Activated T-cell treated with anti-CD3 and anti-CD28 coated beads for 1 hour (primary cell): ENCODE results near the gene GSG1L2.

Experiments used
- DNase-seq: peaks from one replicate; pipeline ENCODE4 v3.0.0-alpha.2; 2020; ENCODE audit warnings: low read depth

Gene GSG1L2

GRCh38 chr17:9824797-9825338 is 3.0 kb upstream of the GSG1L2 start:
- DNase-seq, result no peak

- DNase-seq, result no peak
Observed at GRCh38 chr17:9824094-9824493, 2.2 kb upstream of the GSG1L2 start.

GRCh38 chr17:9820448-9820847 is 1.4 kb downstream of the GSG1L2 start:
- no peak for DNase-seq

GRCh38 chr17:9818760-9819159 is 3.1 kb downstream of the GSG1L2 start:
- no peak for DNase-seq

- no peak for DNase-seq
Observed at GRCh38 chr17:9817086-9817485, 4.8 kb downstream of the GSG1L2 start.

- no peak for DNase-seq
Observed at GRCh38 chr17:9816472-9816871, 5.4 kb downstream of the GSG1L2 start.

- DNase-seq, result no peak
Observed at GRCh38 chr17:9814337-9814945, 7.4 kb downstream of the GSG1L2 start.

GRCh38 chr17:9813166-9813565 is 8.7 kb downstream of the GSG1L2 start:
- no peak for DNase-seq

GRCh38 chr17:9811537-9811936 is 10.3 kb downstream of the GSG1L2 start:
- DNase-seq, result no peak

- DNase-seq, result no peak
Observed at GRCh38 chr17:9811086-9811485, 10.8 kb downstream of the GSG1L2 start.

GRCh38 chr17:9810100-9810949 is 11.6 kb downstream of the GSG1L2 start:
- DNase-seq, result no peak

GRCh38 chr17:9809409-9809808 is 12.5 kb downstream of the GSG1L2 start:
- no peak for DNase-seq

- DNase-seq, result no peak
Observed at GRCh38 chr17:9806699-9807098, 15.2 kb downstream of the GSG1L2 start.

GRCh38 chr17:9805769-9806168 is 16.1 kb downstream of the GSG1L2 start:
- DNase-seq, result no peak

GRCh38 chr17:9802697-9803096 is 19.2 kb downstream of the GSG1L2 start:
- DNase-seq, result no peak

GRCh38 chr17:9802294-9802693 is 19.6 kb downstream of the GSG1L2 start:
- no peak for DNase-seq

GRCh38 chr17:9801505-9801904 is 20.4 kb downstream of the GSG1L2 start:
- DNase-seq, result no peak

- no peak for DNase-seq
Observed at GRCh38 chr17:9798724-9799123, 23.2 kb downstream of the GSG1L2 start.

GRCh38 chr17:9798008-9798407 is 23.9 kb downstream of the GSG1L2 start:
- no peak for DNase-seq

GRCh38 chr17:9792181-9792840 is 29.6 kb downstream of the GSG1L2 start:
- DNase-seq, result no peak

- no peak for DNase-seq
Observed at GRCh38 chr17:9790889-9791876, 30.7 kb downstream of the GSG1L2 start, which contains the start of gene DHRS7C. Gene DHRS7C, minus strand, starts transcription at chr17:9791592. Its CDS starts 308 bp downstream, at chr17:9791284.
